H9 (cell line): ENCODE data around the gene ARMH3. TPM values are rescaled to one million over a fixed set of nuclear protein-coding genes. Genes with fewer than 3 reads are reported as not detected.

Source experiments
- DNase-seq: peaks from one replicate; pipeline ENCODE4 v3.0.0-alpha.2; 2017
- H2AFZ ChIP-seq: one replicate; pipeline ENCODE4 v1.6.1; 2013; ENCODE audit warnings: mild to moderate bottlenecking, low read length, control low read depth, moderate library complexity
- H2AK5ac ChIP-seq: 2 replicates; pipeline ENCODE4 v1.6.1; 2013; ENCODE audit warnings: low read length, control low read depth, mixed read lengths; ENCODE audit not compliant: insufficient read length
- H2BK120ac ChIP-seq: one replicate; pipeline ENCODE4 v1.6.1; 2013; ENCODE audit warnings: low read depth, mild to moderate bottlenecking, low read length, control low read depth, inconsistent platforms; ENCODE audit not compliant: poor library complexity, severe bottlenecking
- H2BK12ac ChIP-seq: 2 replicates; pipeline ENCODE4 v1.6.1; 2013; ENCODE audit warnings: low read length, control low read depth, mixed read lengths, low read depth; ENCODE audit not compliant: insufficient read length
- H2BK15ac ChIP-seq: 2 replicates; pipeline ENCODE4 v1.6.1; 2013; ENCODE audit warnings: low read depth, low read length, control low read depth
- H2BK20ac ChIP-seq: one replicate; pipeline ENCODE4 v1.6.1; 2013; ENCODE audit warnings: low read depth, mild to moderate bottlenecking, low read length, control low read depth, inconsistent platforms; ENCODE audit not compliant: poor library complexity, severe bottlenecking
- H2BK5ac ChIP-seq: 2 replicates; pipeline ENCODE4 v1.6.1; 2013; ENCODE audit warnings: low read length, control low read depth, mixed read lengths; ENCODE audit not compliant: insufficient read length
- H3K14ac ChIP-seq: 2 replicates; pipeline ENCODE4 v1.6.1; 2013; ENCODE audit warnings: low read length, control low read depth; ENCODE audit not compliant: insufficient read depth
- H3K18ac ChIP-seq: 2 replicates; pipeline ENCODE4 v1.6.1; 2013; ENCODE audit warnings: low read depth, mild to moderate bottlenecking, mixed read lengths, low read length, control low read depth; ENCODE audit not compliant: insufficient read length
- H3K23ac ChIP-seq: 2 replicates; pipeline ENCODE4 v1.6.1; 2013; ENCODE audit warnings: low read length, control low read depth, mixed read lengths, low read depth; ENCODE audit not compliant: insufficient read length
- H3K23me2 ChIP-seq: 2 replicates; pipeline ENCODE4 v1.6.1; 2013; ENCODE audit warnings: low read depth, mild to moderate bottlenecking, mixed read lengths, low read length, control low read depth; ENCODE audit not compliant: insufficient read length, poor library complexity, severe bottlenecking
- H3K27ac ChIP-seq: 2 replicates; pipeline ENCODE4 v1.5.1; 2013; ENCODE audit warnings: low read length, control low read depth, mixed read lengths, low read depth; ENCODE audit not compliant: insufficient read length
- H3K27me3 ChIP-seq: 2 replicates; pipeline ENCODE4 v1.6.1; 2013; ENCODE audit warnings: low read length, control low read depth, inconsistent platforms; ENCODE audit not compliant: insufficient read depth
- H3K4ac ChIP-seq: 2 replicates; pipeline ENCODE4 v1.6.1; 2013; ENCODE audit warnings: low read depth, mild to moderate bottlenecking, control low read depth, inconsistent platforms, low read length, moderate library complexity
- H3K4me1 ChIP-seq: 2 replicates; pipeline ENCODE4 v1.6.1; 2013; ENCODE audit warnings: low read length, control low read depth, inconsistent platforms; ENCODE audit not compliant: insufficient read depth
- H3K4me2 ChIP-seq: 2 replicates; pipeline ENCODE4 v1.6.1; 2013; ENCODE audit warnings: low read length, control low read depth, mixed read lengths; ENCODE audit not compliant: insufficient read length, insufficient read depth
- H3K56ac ChIP-seq: 2 replicates; pipeline ENCODE4 v1.6.1; 2013; ENCODE audit warnings: low read depth, mild to moderate bottlenecking, mixed read lengths, low read length, control low read depth; ENCODE audit not compliant: insufficient read length
- H3K79me1 ChIP-seq: 2 replicates; pipeline ENCODE4 v1.6.1; 2013; ENCODE audit warnings: low read depth, mild to moderate bottlenecking, moderate library complexity, low read length, control low read depth, inconsistent platforms; ENCODE audit not compliant: insufficient read depth, poor library complexity, severe bottlenecking
- H3K79me2 ChIP-seq: 2 replicates; pipeline ENCODE4 v1.6.1; 2013; ENCODE audit warnings: low read length, control low read depth, inconsistent platforms; ENCODE audit not compliant: insufficient read depth
- H3K9ac ChIP-seq: 2 replicates; pipeline ENCODE4 v1.6.1; 2013; ENCODE audit warnings: low read length, control low read depth, mixed read lengths; ENCODE audit not compliant: insufficient read length; ENCODE audit errors: extremely low read depth
- H3K9me3 ChIP-seq: one replicate; pipeline ENCODE4 v1.6.1; 2013; ENCODE audit warnings: low read depth, low read length, inconsistent platforms; ENCODE audit not compliant: control insufficient read depth
- H3T11ph ChIP-seq: one replicate; pipeline ENCODE4 v1.6.1; 2013; ENCODE audit warnings: mild to moderate bottlenecking, low read length, control low read depth, inconsistent platforms
- H4K20me1 ChIP-seq: one replicate; pipeline ENCODE4 v1.6.1; 2013; ENCODE audit not compliant: control insufficient read depth, insufficient read length, insufficient read depth
- H4K5ac ChIP-seq: 2 replicates; pipeline ENCODE4 v1.6.1; 2013; ENCODE audit warnings: low read depth, mild to moderate bottlenecking, mixed read lengths, low read length, control low read depth; ENCODE audit not compliant: insufficient read length
- H4K8ac ChIP-seq: replicated peaks from 2 replicates; pipeline ENCODE4 v1.6.1; 2013; ENCODE audit warnings: low read length, control low read depth, mixed read lengths, low read depth; ENCODE audit not compliant: insufficient read length
- H4K91ac ChIP-seq: 2 replicates; pipeline ENCODE4 v1.6.1; 2013; ENCODE audit warnings: low read depth, mild to moderate bottlenecking, moderate library complexity, mixed read lengths, low read length, control low read depth; ENCODE audit not compliant: insufficient read length
- H3K27ac Mint-ChIP-seq, 3 experiments: 2 replicates in 2 of 3; 3 replicates in 1 of 3; pipeline ENCODE4 v1.8.0; 2020 to 2021; ENCODE audit warnings: mixed read lengths in 3 of 3, mild to moderate bottlenecking in 1 of 3, moderate library complexity in 1 of 3
- H3K27me3 Mint-ChIP-seq: 2 replicates; pipeline ENCODE4 v1.8.0; 2021; ENCODE audit warnings: low read depth, mild to moderate bottlenecking, moderate library complexity, mixed read lengths
- H3K36me3 Mint-ChIP-seq, 3 experiments: 2 replicates in 2 of 3; 3 replicates in 1 of 3; pipeline ENCODE4 v1.8.0; 2020 to 2021; ENCODE audit warnings: low read depth in 3 of 3, mixed read lengths in 3 of 3; ENCODE audit not compliant: insufficient read depth in 1 of 3
- H3K4me1 Mint-ChIP-seq, 2 experiments: 2 replicates each; pipeline ENCODE4 v1.8.0; 2020; ENCODE audit warnings: mixed read lengths in 2 of 2
- H3K4me3 Mint-ChIP-seq, 2 experiments: 2 replicates in 1 of 2; 3 replicates in 1 of 2; pipeline ENCODE4 v1.8.0; 2020 to 2021; ENCODE audit warnings: mild to moderate bottlenecking in 2 of 2, mixed read lengths in 2 of 2, moderate library complexity in 1 of 2
- H3K9me3 Mint-ChIP-seq, 2 experiments: 2 replicates in 1 of 2; 3 replicates in 1 of 2; pipeline ENCODE4 v1.8.0; 2020; ENCODE audit warnings: mild to moderate bottlenecking in 2 of 2, mixed read lengths in 2 of 2, moderate library complexity in 1 of 2
- CTCF ChIP-seq: fragments of 200-600 bp; sonication (generic); conservative IDR thresholded peaks from 3 replicates; pipeline ENCODE4 v1.8.0; 2021; ENCODE audit warnings: antibody characterized with exemption, mild to moderate bottlenecking
- WGBS: extraction: QIAGEN DNeasy Blood & Tissue Kit; methylation state at CpG from one replicate; pipeline ENCODE4 v1.1.7; 2013; ENCODE audit warnings: missing lambda C conversion rate, low lambda C conversion rate, mixed read lengths; ENCODE audit not compliant: insufficient read length; ENCODE audit errors: extremely low coverage; 5-methylcytosine and 5-hydroxymethylcytosine counted together
- total RNA-seq: library from RNA; stranded (reverse); gene quantifications from 2 replicates; pipeline ENCODE4 v1.2.1, GENCODE V29; 2021

ARMH3 gene
- total RNA-seq, 1 experiment from 2014 or later: 20.4 TPM

- H2BK12ac ChIP-seq: no peak overlapping the region
- Mint-ChIP-seq H3K36me3 (peaks cover 3 to 9% (median 6%) of the 10 kb centered on the region in 3 experiments; a peak in 6 of 7 replicates), H3K27ac (peak overlapping the region in 2 of 3 experiments; percentile 87 to 89; a peak in 5 of 7 replicates), H3K4me3 (peak overlapping the region; percentile 64 to 85), H3K4me1 (peaks cover 18 to 32% of the 10 kb centered on the region in 2 experiments), H3K27me3 (peaks cover 10% of the 10 kb centered on the region), H3K9me3 (no peaks in the 10 kb centered on the region)
- H3K18ac ChIP-seq: no peak overlapping the region
- no peak overlapping the region for H3K27ac ChIP-seq
- no peak overlapping the region for H3K14ac ChIP-seq
- no peak overlapping the region for H3T11ph ChIP-seq
- no peak overlapping the region for H2BK5ac ChIP-seq
- no peak for TF ChIP-seq CTCF
- no peak overlapping the region for H4K8ac ChIP-seq
- H3K23ac ChIP-seq: no peak overlapping the region
- H3K56ac ChIP-seq: no peak overlapping the region
- no peak overlapping the region for H2BK120ac ChIP-seq
- no peak overlapping the region for H2BK15ac ChIP-seq
- DNase-seq: peak; percentile 86
- H3K79me1 ChIP-seq: no peaks in the 10 kb centered on the region
- H3K23me2 ChIP-seq: peaks cover 19% of the 10 kb centered on the region
- H2AFZ ChIP-seq: no peak overlapping the region
- H3K9me3 ChIP-seq: no peaks in the 10 kb centered on the region
- H3K79me2 ChIP-seq: no peaks in the 10 kb centered on the region
- H4K20me1 ChIP-seq: peaks cover 3% of the 10 kb centered on the region
- H3K4me1 ChIP-seq: peaks cover 6% of the 10 kb centered on the region; the same call in 1 of the 2 replicates
- H3K4ac ChIP-seq: no peak overlapping the region
- H2AK5ac ChIP-seq: no peak overlapping the region
- H3K9ac ChIP-seq: peak overlapping the region; percentile 15
- no peak overlapping the region for H4K91ac ChIP-seq
- no peak overlapping the region for H4K5ac ChIP-seq
- no peak overlapping the region for H2BK20ac ChIP-seq
- H3K27me3 ChIP-seq: no peaks in the 10 kb centered on the region
- WGBS: no CpG with 5 or more reads among the region's 56 CpGs
- H3K4me2 ChIP-seq: peak overlapping the region; percentile 94
These were observed 225.4 kb downstream of the ARMH3 start for GRCh38 chr10:101830322-101831168.
